NCI-H2196 (cell line): Measurements from ENCODE around the gene PDE5A.

ENCODE experiments used
- DNase-seq: peaks from one replicate; lab custom pipeline; 2025; ENCODE audit not compliant: unreplicated experiment; lab: John Stamatoyannopoulos, UW

Gene PDE5A

GRCh38 chr4:119525005-119525749 lies 103.4 kb downstream of the PDE5A start:
- DNase-seq, result no peak

- DNase-seq, result no peak
Observed at GRCh38 chr4:119523399-119523798, 105.2 kb downstream of the PDE5A start.

GRCh38 chr4:119521268-119521667 lies 107.3 kb downstream of the PDE5A start:
- DNase-seq, result no peak

- no peak for DNase-seq
Observed at GRCh38 chr4:119518915-119519410, 109.6 kb downstream of the PDE5A start.

- DNase-seq, result no peak
Observed at GRCh38 chr4:119518230-119518892, 110.2 kb downstream of the PDE5A start.

GRCh38 chr4:119517361-119518229 lies 111.0 kb downstream of the PDE5A start:
- no peak for DNase-seq

GRCh38 chr4:119512398-119512797 lies 116.2 kb downstream of the PDE5A start:
- DNase-seq, result no peak

GRCh38 chr4:119510395-119511149 lies 118.0 kb downstream of the PDE5A start:
- no peak for DNase-seq

GRCh38 chr4:119508281-119508680 lies 120.3 kb downstream of the PDE5A start:
- DNase-seq, result no peak

- DNase-seq, result no peak
Observed at GRCh38 chr4:119506806-119507205, 121.8 kb downstream of the PDE5A start.

- DNase-seq, result no peak
Observed at GRCh38 chr4:119504616-119505015, 124.0 kb downstream of the PDE5A start.

GRCh38 chr4:119501740-119502139 lies 126.9 kb downstream of the PDE5A start:
- no peak for DNase-seq

GRCh38 chr4:119498527-119498926 lies 130.1 kb downstream of the PDE5A start:
- no peak for DNase-seq

- no peak for DNase-seq
Observed at GRCh38 chr4:119493886-119494285, 134.7 kb downstream of the PDE5A start.

- DNase-seq, result no peak
Observed at GRCh38 chr4:119493419-119493818, 135.2 kb downstream of the PDE5A start.

GRCh38 chr4:119490335-119490734 lies 138.3 kb downstream of the PDE5A start:
- no peak for DNase-seq

- DNase-seq, result no peak
Observed at GRCh38 chr4:119489305-119489704, 139.3 kb downstream of the PDE5A start.

- DNase-seq, result no peak
Observed at GRCh38 chr4:119480331-119480730, 148.3 kb downstream of the PDE5A start.

GRCh38 chr4:119479835-119480234 lies 148.8 kb downstream of the PDE5A start:
- DNase-seq, result no peak

- no peak for DNase-seq
Observed at GRCh38 chr4:119479180-119479808, 149.3 kb downstream of the PDE5A start.
